NCI-H146 (cell line): Measurements from ENCODE around the gene PDE4D.

Experiments
- DNase-seq: peaks from one replicate; lab custom pipeline; 2025; lab: John Stamatoyannopoulos, UW

The PDE4D gene

GRCh38 chr5:59655693-59656309 is 237.7 kb downstream of the PDE4D start:
- no peak for DNase-seq

- DNase-seq = no peak
These were observed 238.8 kb downstream of the PDE4D start for GRCh38 chr5:59654691-59655090.

- no peak for DNase-seq
These were observed 241.1 kb downstream of the PDE4D start for GRCh38 chr5:59652449-59652848.

GRCh38 chr5:59648949-59649921 is 244.3 kb downstream of the PDE4D start:
- no peak for DNase-seq

GRCh38 chr5:59648038-59648831 is 245.3 kb downstream of the PDE4D start:
- no peak for DNase-seq

- no peak for DNase-seq
These were observed 248.1 kb downstream of the PDE4D start for GRCh38 chr5:59645380-59645779.

- DNase-seq = no peak
These were observed 253.1 kb downstream of the PDE4D start for GRCh38 chr5:59640411-59640810.

GRCh38 chr5:59637884-59638580 is 255.5 kb downstream of the PDE4D start:
- no peak for DNase-seq

GRCh38 chr5:59629561-59629960 is 264.0 kb downstream of the PDE4D start:
- DNase-seq = no peak

- DNase-seq = no peak
These were observed 265.3 kb downstream of the PDE4D start for GRCh38 chr5:59628062-59628828.

- no peak for DNase-seq
These were observed 268.6 kb downstream of the PDE4D start for GRCh38 chr5:59624898-59625297.

- no peak for DNase-seq
These were observed 270.7 kb downstream of the PDE4D start for GRCh38 chr5:59622848-59623247.

- DNase-seq = no peak
These were observed 272.0 kb downstream of the PDE4D start for GRCh38 chr5:59621477-59621876.

GRCh38 chr5:59620535-59621212 is 272.9 kb downstream of the PDE4D start:
- DNase-seq = no peak

GRCh38 chr5:59618644-59619043 is 274.9 kb downstream of the PDE4D start:
- no peak for DNase-seq

- DNase-seq = no peak
These were observed 276.2 kb downstream of the PDE4D start for GRCh38 chr5:59617186-59617771.

- no peak for DNase-seq
These were observed 277.1 kb downstream of the PDE4D start for GRCh38 chr5:59616413-59616812.

GRCh38 chr5:59615272-59615671 is 278.3 kb downstream of the PDE4D start:
- DNase-seq = no peak

GRCh38 chr5:59609501-59610265 is 283.8 kb downstream of the PDE4D start:
- DNase-seq = no peak
